Muscle layer of colon (tissue), 2 donors: ENCODE results near the gene SUSD4.

Experiments
- H3K27ac ChIP-seq: one replicate; pipeline ENCODE4 v1.7.0; 2013; ENCODE audit warnings: low read depth, mild to moderate bottlenecking, low read length, moderate library complexity
- H3K27me3 ChIP-seq, 2 donors: one replicate each; pipeline ENCODE4 v1.7.0; 2013; ENCODE audit warnings: low read length in 2 of 2, mild to moderate bottlenecking in 2 of 2; ENCODE audit not compliant: insufficient read depth in 2 of 2, control insufficient read depth in 1 of 2
- H3K36me3 ChIP-seq: one replicate; pipeline ENCODE4 v1.7.0; 2013; ENCODE audit warnings: mild to moderate bottlenecking, low read length; ENCODE audit not compliant: insufficient read depth
- H3K4me1 ChIP-seq: one replicate; pipeline ENCODE4 v1.7.0; 2013; ENCODE audit warnings: mild to moderate bottlenecking, low read length; ENCODE audit not compliant: insufficient read depth
- H3K4me3 ChIP-seq, 2 donors: one replicate each; pipeline ENCODE4 v1.7.0; 2013; ENCODE audit warnings: low read length in 2 of 2, low read depth in 1 of 2, mild to moderate bottlenecking in 1 of 2, moderate library complexity in 1 of 2
- H3K9ac ChIP-seq: one replicate; pipeline ENCODE4 v1.7.0; 2013; ENCODE audit warnings: low read length
- H3K9me3 ChIP-seq: one replicate; pipeline ENCODE4 v1.7.0; 2013; ENCODE audit warnings: mild to moderate bottlenecking, low read length
- donor health status: abdominal sarcoma.
- donor health status: Adenocarcinoma of cecum.

SUSD4 gene

GRCh38 chr1:223308136-223308535 lies 55.8 kb downstream of the SUSD4 start:
- Histone ChIP-seq H3K9me3 (no peaks in the 10 kb centered on the region), H3K4me1 (no peaks in the 10 kb centered on the region), H3K9ac (no peak overlapping the region), H3K27me3 (no peaks in the 10 kb centered on the region), H3K4me3 (no peak overlapping the region), H3K36me3 (no peaks in the 10 kb centered on the region), H3K27ac (no peak overlapping the region)

DNA sequence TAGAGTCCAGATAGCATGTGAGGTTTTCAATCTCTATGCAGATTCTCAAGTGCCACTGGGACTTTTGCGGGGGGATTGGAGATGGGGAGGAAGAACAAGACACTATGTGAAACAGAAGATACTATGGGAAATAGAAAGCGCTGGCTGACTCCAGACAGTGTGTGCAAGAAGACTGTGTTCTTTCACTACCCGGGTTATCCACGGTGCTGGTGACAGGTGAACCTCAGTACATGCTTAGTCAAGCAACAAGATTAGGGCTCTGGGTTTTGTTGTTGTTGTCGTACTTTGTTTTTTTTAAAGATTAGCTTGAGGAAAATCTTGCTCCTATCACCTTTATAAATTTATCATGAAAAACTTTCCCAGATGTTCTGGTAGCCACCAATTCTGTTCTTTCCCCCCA lies 56.4 kb downstream of the SUSD4 start:
- Histone ChIP-seq H3K9ac (no peak overlapping the region), H3K4me3 (no peak overlapping the region), H3K36me3 (no peaks in the 10 kb centered on the region), H3K9me3 (no peaks in the 10 kb centered on the region), H3K27me3 (no peaks in the 10 kb centered on the region), H3K27ac (no peak overlapping the region), H3K4me1 (no peaks in the 10 kb centered on the region)

GRCh38 chr1:223304931-223305330 lies 59.0 kb downstream of the SUSD4 start:
- H3K4me1 ChIP-seq: no peaks in the 10 kb centered on the region
- H3K27ac ChIP-seq: no peak overlapping the region
- H3K27me3 ChIP-seq: no peaks in the 10 kb centered on the region
- no peak overlapping the region for H3K4me3 ChIP-seq
- H3K36me3 ChIP-seq: no peaks in the 10 kb centered on the region
- H3K9me3 ChIP-seq: no peaks in the 10 kb centered on the region
- no peak overlapping the region for H3K9ac ChIP-seq

GRCh38 chr1:223301371-223301770 lies 62.6 kb downstream of the SUSD4 start:
- Histone ChIP-seq H3K9ac (no peak overlapping the region), H3K4me1 (peaks cover 5% of the 10 kb centered on the region), H3K27me3 (no peaks in the 10 kb centered on the region), H3K4me3 (no peak overlapping the region), H3K36me3 (no peaks in the 10 kb centered on the region), H3K27ac (no peak overlapping the region), H3K9me3 (no peaks in the 10 kb centered on the region)

GRCh38 chr1:223299553-223299952 lies 64.4 kb downstream of the SUSD4 start:
- peaks cover 5% of the 10 kb centered on the region for H3K4me1 ChIP-seq
- no peaks in the 10 kb centered on the region for H3K27me3 ChIP-seq
- no peak overlapping the region for H3K9ac ChIP-seq
- H3K36me3 ChIP-seq: no peaks in the 10 kb centered on the region
- H3K9me3 ChIP-seq: no peaks in the 10 kb centered on the region
- no peak overlapping the region for H3K27ac ChIP-seq
- no peak overlapping the region for H3K4me3 ChIP-seq

GRCh38 chr1:223298701-223299100 lies 65.3 kb downstream of the SUSD4 start:
- Histone ChIP-seq H3K27me3 (no peaks in the 10 kb centered on the region), H3K27ac (no peak overlapping the region), H3K36me3 (no peaks in the 10 kb centered on the region), H3K9ac (no peak overlapping the region), H3K4me1 (peaks cover 5% of the 10 kb centered on the region), H3K4me3 (no peak overlapping the region), H3K9me3 (no peaks in the 10 kb centered on the region)

DNA sequence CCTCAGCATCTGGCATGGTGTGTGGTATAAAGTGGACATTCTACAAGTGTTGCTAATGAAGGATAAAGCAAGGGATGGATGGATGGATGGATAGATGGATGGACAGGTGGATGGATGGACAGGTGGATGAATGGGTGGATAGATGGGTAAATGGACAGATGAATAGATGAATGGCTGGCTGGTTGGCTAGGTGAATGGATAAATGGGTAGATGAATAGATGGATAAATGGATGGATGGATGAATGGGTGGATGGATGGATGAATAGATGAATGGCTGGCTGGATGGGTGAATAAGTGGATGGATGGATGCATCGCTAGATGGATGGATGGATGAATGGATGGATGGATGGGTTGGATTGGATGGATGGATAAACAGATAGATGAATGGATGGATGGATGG lies 66.2 kb downstream of the SUSD4 start:
- Histone ChIP-seq H3K36me3 (no peaks in the 10 kb centered on the region), H3K27me3 (no peaks in the 10 kb centered on the region), H3K4me1 (peaks cover 5% of the 10 kb centered on the region), H3K9ac (no peak overlapping the region), H3K27ac (no peak overlapping the region), H3K4me3 (no peak overlapping the region), H3K9me3 (no peaks in the 10 kb centered on the region)

- Histone ChIP-seq H3K27me3 (no peaks in the 10 kb centered on the region), H3K9me3 (no peaks in the 10 kb centered on the region), H3K4me1 (no peaks in the 10 kb centered on the region)
These were observed 72.2 kb downstream of the SUSD4 start for GRCh38 chr1:223291796-223292195.

GRCh38 chr1:223290397-223290796 lies 73.6 kb downstream of the SUSD4 start:
- H3K36me3 ChIP-seq: no peaks in the 10 kb centered on the region
- H3K4me1 ChIP-seq: no peaks in the 10 kb centered on the region
- no peak overlapping the region for H3K27ac ChIP-seq
- H3K9me3 ChIP-seq: no peaks in the 10 kb centered on the region
- H3K9ac ChIP-seq: no peak overlapping the region
- no peaks in the 10 kb centered on the region for H3K27me3 ChIP-seq
- H3K4me3 ChIP-seq: no peak overlapping the region

More at GRCh38 chr1:223291796-223292195, 72.2 kb downstream of the SUSD4 start:
- Histone ChIP-seq H3K27ac (no peak overlapping the region), H3K9ac (no peak overlapping the region), H3K36me3 (no peaks in the 10 kb centered on the region), H3K4me3 (no peak overlapping the region)

DNA sequence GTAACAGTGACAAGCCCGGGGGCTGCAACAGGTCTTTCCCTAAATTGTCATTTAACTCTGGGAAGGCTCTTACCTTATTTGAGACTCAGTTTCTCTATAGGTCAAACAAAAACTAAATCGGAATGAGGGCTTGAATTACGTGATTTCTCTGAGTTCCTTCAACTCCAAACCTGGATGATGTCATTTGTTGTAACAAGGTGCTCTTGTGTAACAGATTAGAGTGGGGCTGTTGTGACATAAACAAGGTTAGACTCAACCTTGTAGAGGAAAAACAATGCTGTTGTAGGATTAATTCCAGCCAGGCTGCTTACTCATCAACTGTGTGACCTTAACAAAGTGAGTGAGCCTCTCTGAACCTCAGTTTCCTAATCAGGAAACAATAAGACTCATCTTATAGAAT lies 74.4 kb downstream of the SUSD4 start:
- H3K9ac ChIP-seq: no peak overlapping the region
- no peak overlapping the region for H3K4me3 ChIP-seq
- no peaks in the 10 kb centered on the region for H3K9me3 ChIP-seq
- no peaks in the 10 kb centered on the region for H3K27me3 ChIP-seq
- H3K36me3 ChIP-seq: no peaks in the 10 kb centered on the region
- no peak overlapping the region for H3K27ac ChIP-seq
- H3K4me1 ChIP-seq: no peaks in the 10 kb centered on the region

- Histone ChIP-seq H3K4me1 (no peaks in the 10 kb centered on the region), H3K9me3 (no peaks in the 10 kb centered on the region), H3K4me3 (no peak overlapping the region), H3K9ac (no peak overlapping the region), H3K36me3 (no peaks in the 10 kb centered on the region), H3K27me3 (no peaks in the 10 kb centered on the region), H3K27ac (no peak overlapping the region)
These were observed 75.2 kb downstream of the SUSD4 start for GRCh38 chr1:223288826-223289225.

- no peaks in the 10 kb centered on the region for H3K27me3 ChIP-seq
- no peak overlapping the region for H3K27ac ChIP-seq
- no peak overlapping the region for H3K9ac ChIP-seq
- no peaks in the 10 kb centered on the region for H3K36me3 ChIP-seq
- H3K4me1 ChIP-seq: no peaks in the 10 kb centered on the region
- no peaks in the 10 kb centered on the region for H3K9me3 ChIP-seq
- H3K4me3 ChIP-seq: no peak overlapping the region
These were observed 78.5 kb downstream of the SUSD4 start for GRCh38 chr1:223285452-223285851.
